Measurements from ENCODE around the gene DOK4. TPM values are rescaled to one million over a fixed set of nuclear protein-coding genes. Genes with fewer than 3 reads are reported as not detected.
A peak's percentile ranks its signal among the peaks of the same experiment; 100 is the strongest.

The DOK4 gene
- total RNA-seq, 4 donors from 2014 or later, result 22.8 to 33.1 (median 29.1) TPM

GRCh38 chr16:57474671-57475661, 11.3 kb downstream of the DOK4 start:
- Histone ChIP-seq H3K36me3 (peaks cover 0 to 55% (median 2%) of the 10 kb centered on the region in 3 donors), H3K4me1 (peaks cover 0 to 70% (median 28%) of the 10 kb centered on the region in 4 donors), H3K27me3 (no peaks in the 10 kb centered on the region)

GRCh38 chr16:57473906-57474305, 12.4 kb downstream of the DOK4 start:
- no peak for DNase-seq (ENCODE audit: low spot score in 2 of 2)
- H3K27ac ChIP-seq, result no peak overlapping the region
- no peaks in the 10 kb centered on the region for H3K27me3 ChIP-seq
- H3K4me3 ChIP-seq, result no peak overlapping the region
- TF ChIP-seq EP300 (IDR thresholded peaks at IDR 0.05) (no peak), POLR2A (IDR thresholded peaks at IDR 0.05) (no peak)
- TF ChIP-seq, protein P1, sequence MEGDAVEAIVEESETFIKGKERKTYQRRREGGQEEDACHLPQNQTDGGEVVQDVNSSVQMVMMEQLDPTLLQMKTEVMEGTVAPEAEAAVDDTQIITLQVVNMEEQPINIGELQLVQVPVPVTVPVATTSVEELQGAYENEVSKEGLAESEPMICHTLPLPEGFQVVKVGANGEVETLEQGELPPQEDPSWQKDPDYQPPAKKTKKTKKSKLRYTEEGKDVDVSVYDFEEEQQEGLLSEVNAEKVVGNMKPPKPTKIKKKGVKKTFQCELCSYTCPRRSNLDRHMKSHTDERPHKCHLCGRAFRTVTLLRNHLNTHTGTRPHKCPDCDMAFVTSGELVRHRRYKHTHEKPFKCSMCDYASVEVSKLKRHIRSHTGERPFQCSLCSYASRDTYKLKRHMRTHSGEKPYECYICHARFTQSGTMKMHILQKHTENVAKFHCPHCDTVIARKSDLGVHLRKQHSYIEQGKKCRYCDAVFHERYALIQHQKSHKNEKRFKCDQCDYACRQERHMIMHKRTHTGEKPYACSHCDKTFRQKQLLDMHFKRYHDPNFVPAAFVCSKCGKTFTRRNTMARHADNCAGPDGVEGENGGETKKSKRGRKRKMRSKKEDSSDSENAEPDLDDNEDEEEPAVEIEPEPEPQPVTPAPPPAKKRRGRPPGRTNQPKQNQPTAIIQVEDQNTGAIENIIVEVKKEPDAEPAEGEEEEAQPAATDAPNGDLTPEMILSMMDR (IDR thresholded peaks at IDR 0.05), result no peak
- H3K9me3 ChIP-seq, result no peaks in the 10 kb centered on the region
- WGBS, 2 donors, result 67 to 71% methylated on average over 5 to 8 of the region's 8 CpGs
- H3K4me1 ChIP-seq, result peaks cover 0 to 63% (median 22%) of the 10 kb centered on the region in 4 donors
- H3K36me3 ChIP-seq, result peaks cover 6 to 65% (median 13%) of the 10 kb centered on the region in 3 donors

More at GRCh38 chr16:57474671-57475661, 11.3 kb downstream of the DOK4 start:
- no peaks in the 10 kb centered on the region for H3K9me3 ChIP-seq
- H3K27ac ChIP-seq, result no peak overlapping the region
- TF ChIP-seq, protein P1 (IDR thresholded peaks at IDR 0.05), result no peak
- TF ChIP-seq POLR2A (IDR thresholded peaks at IDR 0.05), result no peak
- no peak for TF ChIP-seq EP300 (IDR thresholded peaks at IDR 0.05)
- DNase-seq (ENCODE audit: low spot score in 2 of 2), result no peak
- WGBS, 2 donors, result 79 to 82% methylated on average over 30 of the region's 30 CpGs
- no peak overlapping the region for H3K4me3 ChIP-seq

DNA sequence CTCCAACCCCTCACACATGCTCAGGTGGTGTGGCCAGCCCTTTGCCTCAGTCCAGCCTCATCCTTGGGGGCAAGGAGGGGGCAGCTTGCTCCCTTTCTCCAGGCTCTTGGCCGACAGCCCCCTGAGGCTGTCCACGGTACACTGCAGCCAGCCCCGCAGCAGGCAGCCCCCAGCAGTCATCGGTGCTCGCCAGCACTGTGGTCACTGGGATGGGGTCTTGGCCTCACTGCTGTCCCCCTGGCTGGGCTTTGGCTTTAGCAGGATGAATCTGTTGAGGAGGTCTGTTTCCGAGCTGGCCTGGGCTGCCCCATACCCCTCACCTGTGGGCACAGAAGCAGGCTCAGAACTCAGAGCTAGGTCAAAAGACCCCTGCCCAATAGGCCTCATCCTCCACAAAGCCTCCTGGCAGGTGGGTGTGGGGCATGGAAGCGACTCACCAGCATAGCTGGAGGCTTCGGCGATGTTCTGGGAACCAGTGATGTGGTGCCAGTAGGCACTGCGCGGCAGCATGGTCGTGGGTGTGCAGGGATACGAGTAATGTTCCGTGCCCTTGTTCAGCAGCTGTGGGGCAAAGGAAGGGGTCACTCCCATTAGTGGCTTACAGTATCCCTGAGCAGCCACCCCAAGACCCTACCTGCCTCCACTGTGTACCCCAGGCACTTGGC, 13.0 kb downstream of the DOK4 start:
- Histone ChIP-seq H3K4me1 (peaks cover 0 to 57% (median 16%) of the 10 kb centered on the region in 4 donors), H3K4me3 (no peak overlapping the region), H3K36me3 (peaks cover 6 to 71% (median 13%) of the 10 kb centered on the region in 3 donors), H3K9me3 (no peaks in the 10 kb centered on the region), H3K27ac (peak overlapping the region in 1 of 4 donors; percentile 11), H3K27me3 (no peaks in the 10 kb centered on the region)
- 84 to 85% methylated on average over 12 to 13 of the region's 14 CpGs for WGBS, 2 donors
- TF ChIP-seq POLR2A (IDR thresholded peaks at IDR 0.05) (no peak), EP300 (IDR thresholded peaks at IDR 0.05) (no peak)
- TF ChIP-seq, protein P1 (IDR thresholded peaks at IDR 0.05), result no peak
- no peak for DNase-seq (ENCODE audit: low spot score in 2 of 2)

GRCh38 chr16:57472665-57473060, 13.6 kb downstream of the DOK4 start:
- Histone ChIP-seq H3K4me1 (peaks cover 0 to 50% (median 10%) of the 10 kb centered on the region in 4 donors), H3K27me3 (no peaks in the 10 kb centered on the region), H3K36me3 (peaks cover 6 to 78% (median 13%) of the 10 kb centered on the region in 3 donors), H3K9me3 (no peaks in the 10 kb centered on the region), H3K4me3 (no peak overlapping the region), H3K27ac (peak overlapping the region in 1 of 4 donors; percentile 11)
- WGBS, 2 donors, result 49 to 61% methylated on average over 4 of the region's 4 CpGs
- DNase-seq (ENCODE audit: low spot score in 2 of 2), result no peak
- no peak for TF ChIP-seq POLR2A (IDR thresholded peaks at IDR 0.05)

- peaks cover 6 to 84% (median 13%) of the 10 kb centered on the region in 3 donors for H3K36me3 ChIP-seq
- DNase-seq (ENCODE audit: low spot score in 2 of 2), result no peak
- 45 to 49% methylated on average over 8 to 10 of the region's 10 CpGs for WGBS, 2 donors
- H3K4me1 ChIP-seq, result peaks cover 0 to 44% (median 9%) of the 10 kb centered on the region in 4 donors
- no peaks in the 10 kb centered on the region for H3K27me3 ChIP-seq
- TF ChIP-seq POLR2A (IDR thresholded peaks at IDR 0.05), result no peak
- no peak for TF ChIP-seq EP300 (IDR thresholded peaks at IDR 0.05)
- TF ChIP-seq, protein P1 (IDR thresholded peaks at IDR 0.05), result no peak
- no peaks in the 10 kb centered on the region for H3K9me3 ChIP-seq
- peak overlapping the region in 3 of 4 donors; percentile 16 to 38 (median 27) for H3K27ac ChIP-seq
- no peak overlapping the region for H3K4me3 ChIP-seq
Observed at GRCh38 chr16:57471852-57472664, 14.2 kb downstream of the DOK4 start.

All from tibial nerve (tissue), 4 donors.